ENCODE measurements around the gene TSPO2. TPM values are rescaled to one million over a fixed set of nuclear protein-coding genes. Genes with fewer than 3 reads are reported as not detected.

Gene TSPO2
- polyA plus RNA-seq, 1 donor (not counting 4 experiments of a cell fraction or from before 2014, with no cell fraction given) = not detected

GRCh38 chr6:41073203-41073967 is 31.1 kb downstream of the TSPO2 start:
- no peak overlapping the region for H2AFZ ChIP-seq (ENCODE audit: control insufficient read depth, low read length)
- TF ChIP-seq, protein P1, sequence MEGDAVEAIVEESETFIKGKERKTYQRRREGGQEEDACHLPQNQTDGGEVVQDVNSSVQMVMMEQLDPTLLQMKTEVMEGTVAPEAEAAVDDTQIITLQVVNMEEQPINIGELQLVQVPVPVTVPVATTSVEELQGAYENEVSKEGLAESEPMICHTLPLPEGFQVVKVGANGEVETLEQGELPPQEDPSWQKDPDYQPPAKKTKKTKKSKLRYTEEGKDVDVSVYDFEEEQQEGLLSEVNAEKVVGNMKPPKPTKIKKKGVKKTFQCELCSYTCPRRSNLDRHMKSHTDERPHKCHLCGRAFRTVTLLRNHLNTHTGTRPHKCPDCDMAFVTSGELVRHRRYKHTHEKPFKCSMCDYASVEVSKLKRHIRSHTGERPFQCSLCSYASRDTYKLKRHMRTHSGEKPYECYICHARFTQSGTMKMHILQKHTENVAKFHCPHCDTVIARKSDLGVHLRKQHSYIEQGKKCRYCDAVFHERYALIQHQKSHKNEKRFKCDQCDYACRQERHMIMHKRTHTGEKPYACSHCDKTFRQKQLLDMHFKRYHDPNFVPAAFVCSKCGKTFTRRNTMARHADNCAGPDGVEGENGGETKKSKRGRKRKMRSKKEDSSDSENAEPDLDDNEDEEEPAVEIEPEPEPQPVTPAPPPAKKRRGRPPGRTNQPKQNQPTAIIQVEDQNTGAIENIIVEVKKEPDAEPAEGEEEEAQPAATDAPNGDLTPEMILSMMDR (optimal IDR thresholded peaks at IDR 0.05 in 1 of 3, IDR thresholded peaks at IDR 0.05 in 1 of 3, conservative IDR thresholded peaks at IDR 0.05 in 1 of 3; ENCODE audit: extremely low read depth in 1 of 3, insufficient read depth in 2 of 3, low read length in 3 of 3) = peak in 2 of 3 experiments; percentile 5 to 10
- no peak for TF ChIP-seq EZH2 (IDR thresholded peaks at IDR 0.05; ENCODE audit: low read length)
- H4K20me1 ChIP-seq (ENCODE audit: control insufficient read depth, extremely low read depth, insufficient read depth, low read length) = no peaks in the 10 kb centered on the region
- peak; percentile 46 for FAIRE-seq
- no peaks in the 10 kb centered on the region for H3K9me3 ChIP-seq (ENCODE audit: control insufficient read depth, low read depth, low read length)
- peak overlapping the region; percentile 88 for H3K4me2 ChIP-seq (ENCODE audit: control insufficient read depth, extremely low read depth, insufficient read depth, low read depth, low read length)
- H3K9ac ChIP-seq (ENCODE audit: control insufficient read depth, extremely low read depth, insufficient read depth, low read length) = peak overlapping the region; percentile 93
- no peak for DNase-seq (ENCODE audit: low read depth, low spot score)
- H3K4me1 ChIP-seq (ENCODE audit: control insufficient read depth, extremely low read depth, insufficient read depth, low read length) = peaks cover 11% of the 10 kb centered on the region
- peak overlapping the region; percentile 61 to 88 (median 68) for H3K4me3 ChIP-seq (ENCODE audit: control insufficient read depth in 2 of 3, extremely low read depth in 1 of 3, insufficient read depth in 2 of 3, low read depth in 1 of 3, low read length in 3 of 3)
- peaks cover 0 to 4% of the 10 kb centered on the region in 2 experiments for H3K36me3 ChIP-seq (ENCODE audit: control insufficient read depth in 2 of 2, extremely low read depth in 1 of 2, insufficient read depth in 2 of 2, low read length in 2 of 2)
- H3K9me1 ChIP-seq (ENCODE audit: control insufficient read depth, extremely low read depth, insufficient read depth, low read length) = no peaks in the 10 kb centered on the region
- H3K27me3 ChIP-seq (ENCODE audit: control insufficient read depth, extremely low read depth, insufficient read depth, low read length) = no peaks in the 10 kb centered on the region
- H3K27ac ChIP-seq (ENCODE audit: control insufficient read depth, insufficient read depth, low read length) = peak overlapping the region; percentile 87
- dilution Hi-C loops (cut with MboI; ENCODE audit: extremely low pct_ligation_motif_present, low sequenced_read_pairs) = no loop called here
- H3K79me2 ChIP-seq (ENCODE audit: control insufficient read depth, insufficient read depth, low read length) = peaks cover 48% of the 10 kb centered on the region

DNA sequence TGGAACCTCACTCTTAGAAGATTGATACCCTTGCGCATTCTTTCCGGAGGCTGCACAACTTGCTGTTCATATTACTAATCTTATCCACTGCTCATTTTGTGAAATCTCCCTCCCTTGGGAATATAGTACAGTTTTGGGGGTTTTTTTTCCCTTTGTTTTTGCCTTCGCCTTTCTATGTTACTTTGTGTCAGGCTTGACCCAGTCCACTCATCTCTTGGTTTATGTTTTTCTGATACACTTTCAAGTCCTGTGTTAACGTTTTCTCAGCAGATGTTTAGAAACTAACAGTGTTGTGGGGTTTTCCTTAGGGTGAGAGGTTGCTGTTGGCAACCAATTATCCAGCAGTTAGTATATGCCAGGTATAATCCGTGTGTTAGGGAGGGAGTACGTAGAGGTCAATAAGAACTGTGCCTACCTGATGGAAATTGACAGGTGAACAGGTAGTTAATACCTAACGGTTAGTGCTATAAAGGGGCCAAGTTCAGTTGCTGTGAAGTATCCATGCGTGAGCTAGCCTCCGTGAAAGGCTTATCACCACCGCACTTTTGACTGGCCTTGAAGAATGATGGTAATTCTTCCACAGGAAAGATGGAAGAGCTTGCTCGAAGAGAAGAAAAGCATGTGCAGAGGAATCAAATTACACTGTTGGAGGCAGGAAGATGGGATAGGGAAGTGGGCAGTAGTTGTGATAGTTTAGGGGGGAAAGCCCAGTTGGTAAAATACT is 31.9 kb downstream of the TSPO2 start:
- Histone ChIP-seq H4K20me1 (ENCODE audit: control insufficient read depth, extremely low read depth, insufficient read depth, low read length) (no peaks in the 10 kb centered on the region), H3K4me3 (ENCODE audit: control insufficient read depth in 2 of 3, extremely low read depth in 1 of 3, insufficient read depth in 2 of 3, low read depth in 1 of 3, low read length in 3 of 3) (peak overlapping the region; percentile 61 to 88 (median 68)), H3K27me3 (ENCODE audit: control insufficient read depth, extremely low read depth, insufficient read depth, low read length) (no peaks in the 10 kb centered on the region), H3K4me1 (ENCODE audit: control insufficient read depth, extremely low read depth, insufficient read depth, low read length) (peaks cover 11% of the 10 kb centered on the region), H3K9ac (ENCODE audit: control insufficient read depth, extremely low read depth, insufficient read depth, low read length) (peak overlapping the region; percentile 93), H3K27ac (ENCODE audit: control insufficient read depth, insufficient read depth, low read length) (peak overlapping the region; percentile 87), H3K9me1 (ENCODE audit: control insufficient read depth, extremely low read depth, insufficient read depth, low read length) (no peaks in the 10 kb centered on the region), H3K36me3 (ENCODE audit: control insufficient read depth in 2 of 2, extremely low read depth in 1 of 2, insufficient read depth in 2 of 2, low read length in 2 of 2) (peaks cover 4 to 6% of the 10 kb centered on the region in 2 experiments), H3K9me3 (ENCODE audit: control insufficient read depth, low read depth, low read length) (no peaks in the 10 kb centered on the region), H3K4me2 (ENCODE audit: control insufficient read depth, extremely low read depth, insufficient read depth, low read depth, low read length) (peak overlapping the region; percentile 88), H2AFZ (ENCODE audit: control insufficient read depth, low read length) (no peak overlapping the region), H3K79me2 (ENCODE audit: control insufficient read depth, insufficient read depth, low read length) (peaks cover 56% of the 10 kb centered on the region)
- FAIRE-seq = peak; percentile 65
- no peak for TF ChIP-seq EZH2 (IDR thresholded peaks at IDR 0.05; ENCODE audit: low read length)
- TF ChIP-seq, protein P1 (optimal IDR thresholded peaks at IDR 0.05 in 1 of 3, IDR thresholded peaks at IDR 0.05 in 1 of 3, conservative IDR thresholded peaks at IDR 0.05 in 1 of 3; ENCODE audit: extremely low read depth in 1 of 3, insufficient read depth in 2 of 3, low read length in 3 of 3) = no peak
- dilution Hi-C loops (cut with MboI; ENCODE audit: extremely low pct_ligation_motif_present, low sequenced_read_pairs) = no loop called here
- DNase-seq (ENCODE audit: low read depth, low spot score) = no peak

Data from keratinocyte (primary cell).